Neural progenitor cell (in vitro differentiated cells): ENCODE results near the gene GTF2F1.
A peak's percentile ranks its signal among the peaks of the same experiment; 100 is the strongest.

Experiments used
- CTCF ChIP-seq: fragments of 200-600 bp; sonication (generic); IDR thresholded peaks from 2 replicates; pipeline ENCODE4 v1.5.1; 2017; ENCODE audit warnings: antibody characterized with exemption, mild to moderate bottlenecking
- EZH2 ChIP-seq: fragments of 200-600 bp; sonication (generic); IDR thresholded peaks from 2 replicates; pipeline ENCODE4 v1.6.1; 2017; ENCODE audit warnings: antibody characterized with exemption, mild to moderate bottlenecking, moderate library complexity
- EZH2phosphoT487 ChIP-seq: fragments of 200-600 bp; sonication (generic); IDR thresholded peaks from 2 replicates; pipeline ENCODE4 v1.6.1; 2017; ENCODE audit warnings: antibody characterized with exemption

- TF ChIP-seq CTCF (peak; percentile 27), EZH2phosphoT487 (no peak), EZH2 (no peak)
Observed at GRCh38 chr19:6340493-6341201, 52.3 kb downstream of the GTF2F1 start.
